GM19351 (cell line): Measurements from ENCODE around the gene RAB37.

Experiments
- ATAC-seq: cut with Tn5 transposase; IDR thresholded peaks from one replicate; pipeline ENCODE4 v1.9.1; 2021; ENCODE audit warnings: mild to moderate bottlenecking, moderate library complexity; ENCODE audit not compliant: unreplicated experiment

RAB37 gene

DNA sequence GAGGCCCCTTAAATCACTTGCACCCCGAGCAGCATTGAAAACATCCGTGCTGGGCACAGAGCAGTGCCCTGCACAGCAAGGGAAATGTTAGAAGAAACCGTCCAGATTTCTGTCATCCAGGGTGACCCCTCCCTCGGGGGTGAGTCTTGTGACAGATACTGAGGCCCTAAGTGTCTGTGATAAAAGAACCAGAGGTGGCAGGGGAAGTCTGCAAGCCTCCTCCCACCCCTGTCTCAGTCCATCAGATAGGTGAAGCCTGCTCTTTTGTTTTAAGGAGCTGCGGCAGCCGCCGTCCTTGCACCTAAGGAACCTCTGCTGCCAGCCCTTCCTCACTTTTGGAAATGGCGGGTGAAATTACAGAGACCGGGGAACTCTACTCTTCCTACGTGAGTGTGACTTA, 39.9 kb downstream of the RAB37 start:
- ATAC-seq, result no peak

DNA sequence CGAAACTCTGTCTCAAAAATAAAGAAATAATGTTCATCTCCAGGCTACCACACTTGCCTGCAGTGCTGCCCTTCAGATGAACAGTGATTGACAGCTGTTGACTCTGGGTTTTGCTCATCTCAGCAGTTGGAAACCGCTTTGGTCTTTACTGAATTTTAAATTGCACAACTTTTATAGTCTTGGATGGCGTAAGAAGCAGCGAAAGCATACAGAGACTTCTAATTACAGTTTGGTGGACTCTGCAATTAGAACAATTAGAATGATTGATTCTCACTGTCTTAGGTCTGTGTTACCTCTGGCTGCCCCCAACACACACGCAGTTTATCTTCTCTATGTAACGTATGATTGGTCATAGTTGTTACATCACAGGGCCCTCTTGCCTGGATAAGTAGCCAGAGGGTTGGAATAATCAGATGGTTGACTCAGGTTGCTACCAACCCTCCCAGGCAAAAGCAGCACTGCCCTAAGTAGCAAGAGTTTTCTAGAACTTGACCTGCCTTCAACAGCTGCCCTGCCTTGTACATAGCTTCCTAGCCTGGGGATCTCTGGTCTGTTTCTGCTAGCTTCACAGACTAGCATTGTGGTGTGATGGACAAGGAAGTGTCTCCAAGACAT, 41.0 kb downstream of the RAB37 start:
- ATAC-seq, result no peak

DNA sequence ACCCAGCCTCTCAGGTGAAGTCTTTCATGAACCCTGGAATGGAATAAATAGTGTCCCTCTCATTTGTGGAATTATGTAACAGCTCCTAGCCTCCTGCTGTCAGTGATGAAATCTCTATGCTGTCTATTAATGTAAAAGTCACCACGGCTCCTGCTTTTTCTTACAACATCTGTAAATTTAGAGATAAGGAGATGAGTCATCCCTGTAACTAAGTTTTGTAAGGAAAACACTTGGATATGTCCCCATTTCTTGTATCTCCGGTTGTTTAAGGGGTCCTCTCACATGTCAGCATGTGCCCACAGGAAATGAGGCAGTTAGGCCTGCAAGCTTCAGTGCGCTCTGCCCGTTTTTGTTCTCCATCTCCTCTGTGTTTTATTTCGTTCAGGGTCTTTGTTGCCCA, 41.9 kb downstream of the RAB37 start:
- no peak for ATAC-seq

- ATAC-seq, result no peak
Measured at GRCh38 chr17:74779501-74779900, 42.4 kb downstream of the RAB37 start.

DNA sequence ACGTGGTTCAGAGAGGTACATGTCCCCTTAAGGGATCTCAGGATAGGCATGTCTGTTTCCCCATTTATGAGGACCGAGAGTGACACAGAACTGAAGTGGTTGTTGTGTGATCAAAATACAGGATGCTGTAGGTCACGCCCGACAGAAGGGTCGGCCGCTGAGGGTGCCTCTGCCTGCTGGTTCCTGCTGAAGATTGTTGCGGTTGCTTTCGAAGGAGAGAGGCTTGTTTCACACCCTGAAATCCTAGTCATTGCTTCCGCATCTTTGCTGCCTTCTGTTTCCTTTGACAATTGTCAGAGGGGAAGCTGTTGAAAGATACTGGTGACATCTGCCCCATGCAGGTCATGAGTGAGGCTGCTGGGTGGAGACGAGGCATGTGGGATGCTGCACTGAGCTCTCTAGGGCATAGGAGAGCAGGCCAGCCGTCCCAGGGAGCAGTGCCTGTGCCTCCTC, 42.9 kb downstream of the RAB37 start:
- peak; percentile 62 for ATAC-seq

DNA sequence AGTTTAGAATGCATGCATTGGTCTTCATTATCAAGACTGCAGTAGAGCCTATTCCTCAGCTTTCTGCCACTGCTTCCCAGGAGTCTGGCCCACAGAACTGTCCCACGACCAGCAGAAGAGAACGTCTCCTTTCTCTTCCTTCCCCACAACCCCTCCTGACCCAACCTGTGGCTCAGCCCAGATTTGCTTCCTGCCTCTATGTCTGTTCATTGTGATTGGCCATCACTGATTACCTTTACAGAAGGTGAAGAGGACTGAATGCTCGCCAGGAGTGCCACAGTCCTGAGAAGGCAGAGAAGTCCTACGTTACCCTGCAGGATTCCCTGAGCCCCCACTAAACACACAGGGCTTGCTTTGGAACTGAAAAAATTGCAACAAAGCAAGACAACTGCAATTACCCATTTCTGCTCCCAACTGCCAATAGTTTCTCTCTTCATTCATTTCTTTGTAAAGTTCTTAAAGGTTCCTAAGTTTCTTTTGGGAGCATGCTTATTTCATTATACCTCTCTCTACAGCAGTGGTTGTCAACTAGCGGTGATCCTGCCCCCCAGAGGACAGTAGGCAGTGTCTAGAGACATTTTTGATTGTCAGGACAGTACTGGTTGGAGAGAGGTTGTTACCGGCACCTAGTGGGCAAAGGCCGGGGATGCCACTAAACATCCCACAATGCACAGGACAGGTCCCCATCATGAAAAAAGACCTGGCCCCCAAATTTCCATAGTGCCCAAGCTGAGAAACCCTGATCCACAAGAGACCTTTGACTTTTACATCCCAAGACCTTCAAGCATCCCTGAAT, 43.6 kb downstream of the RAB37 start:
- ATAC-seq, result no peak

- no peak for ATAC-seq
Measured at GRCh38 chr17:74782571-74782970, 45.5 kb downstream of the RAB37 start.

GRCh38 chr17:74784125-74784810, 47.2 kb downstream of the RAB37 start:
- no peak for ATAC-seq

- no peak for ATAC-seq
Measured at GRCh38 chr17:74785096-74785980, 48.3 kb downstream of the RAB37 start.

DNA sequence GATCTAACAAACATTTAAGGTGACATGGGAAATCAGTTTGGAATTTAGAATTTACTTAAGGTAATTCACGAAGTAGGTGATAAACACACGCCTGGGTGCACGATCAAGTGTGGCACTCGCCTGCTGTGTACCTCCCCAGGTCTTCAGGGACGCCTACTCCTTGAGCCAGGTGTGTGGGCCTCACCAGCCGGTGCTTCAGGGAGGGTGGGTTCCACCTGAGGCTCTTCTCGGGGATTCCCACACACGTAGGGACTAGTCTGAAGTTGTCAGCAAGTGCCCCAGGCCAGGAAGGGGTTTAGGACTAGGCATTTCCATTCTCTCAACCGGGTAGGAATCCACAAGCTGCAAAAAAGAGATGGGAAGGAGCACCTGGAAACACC, 48.9 kb downstream of the RAB37 start:
- no peak for ATAC-seq

GRCh38 chr17:74786431-74787055, 49.5 kb downstream of the RAB37 start:
- ATAC-seq, result no peak

- no peak for ATAC-seq
Measured at GRCh38 chr17:74790161-74791058, 53.4 kb downstream of the RAB37 start.

GRCh38 chr17:74792586-74793105, 55.6 kb downstream of the RAB37 start:
- ATAC-seq, result no peak

- ATAC-seq, result no peak
Measured at GRCh38 chr17:74795327-74796020, 58.4 kb downstream of the RAB37 start.

DNA sequence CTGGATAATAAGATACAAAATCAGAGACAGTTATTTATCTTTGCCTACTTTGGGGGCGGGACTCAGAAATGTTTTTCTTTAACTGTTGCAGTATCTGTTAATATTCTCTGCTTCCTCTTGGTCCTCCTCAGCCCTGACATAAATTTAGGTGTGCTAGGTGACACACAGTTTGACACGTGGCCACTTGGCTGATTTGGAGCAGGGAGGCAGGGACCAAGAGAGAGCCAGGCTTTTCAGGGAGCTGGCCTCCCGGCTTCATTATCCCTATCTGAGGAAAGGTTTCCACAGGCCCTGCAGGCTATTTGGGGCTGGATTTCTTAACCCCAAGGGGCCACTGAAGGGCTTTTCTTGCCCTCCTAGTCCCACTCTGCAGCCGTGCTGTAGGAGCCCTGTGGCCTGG, 59.2 kb downstream of the RAB37 start:
- ATAC-seq, result no peak

DNA sequence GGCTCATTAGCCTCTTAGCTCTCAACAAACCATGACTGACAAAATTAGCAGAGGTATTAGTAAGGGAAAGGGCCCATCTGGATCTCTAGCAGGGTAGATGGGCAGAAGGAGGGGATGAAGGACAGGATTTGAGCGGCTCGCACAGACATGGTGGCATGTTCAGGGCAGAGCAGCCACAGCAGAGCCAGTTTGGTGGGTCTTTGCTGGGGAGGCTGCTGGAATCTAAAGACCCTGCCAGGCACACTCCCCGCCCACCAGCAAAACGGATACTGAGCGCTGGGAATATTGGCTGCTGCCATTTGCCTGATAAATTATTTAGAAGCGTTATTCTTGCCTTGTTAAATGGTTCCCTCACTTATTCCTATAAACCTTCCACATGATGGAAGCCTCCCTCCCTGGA, 59.8 kb downstream of the RAB37 start:
- no peak for ATAC-seq
